Ishikawa (cell line): ENCODE results near the gene PDE2A.

Source experiments
- CEBPB ChIP-seq: IDR thresholded peaks from 2 replicates; pipeline ENCODE4 v1.6.1; 2012
- CREB1 ChIP-seq: IDR thresholded peaks from 2 replicates; pipeline ENCODE4 v1.6.1; 2012; ENCODE audit warnings: low read depth
- EGR1 ChIP-seq: IDR thresholded peaks from 2 replicates; pipeline ENCODE4 v1.6.1; 2012
- EP300 ChIP-seq: IDR thresholded peaks from 2 replicates; pipeline ENCODE4 v1.6.1; 2012; ENCODE audit warnings: borderline replicate concordance
- FOXM1 ChIP-seq: IDR thresholded peaks from 2 replicates; pipeline ENCODE4 v1.6.1; 2012; ENCODE audit warnings: low read depth, borderline replicate concordance
- MAX ChIP-seq: IDR thresholded peaks from 2 replicates; pipeline ENCODE4 v1.6.1; 2012
- NFIC ChIP-seq: IDR thresholded peaks from 2 replicates; pipeline ENCODE4 v1.6.1; 2012
- RAD21 ChIP-seq: IDR thresholded peaks from 2 replicates; pipeline ENCODE4 v1.6.1; 2012; ENCODE audit warnings: low read depth
- REST ChIP-seq: IDR thresholded peaks from 2 replicates; pipeline ENCODE4 v1.6.1; 2012; ENCODE audit warnings: low read depth, mild to moderate bottlenecking
- TAF1 ChIP-seq: IDR thresholded peaks from 2 replicates; pipeline ENCODE4 v1.6.1; 2012; ENCODE audit warnings: low read depth, mild to moderate bottlenecking
- TCF12 ChIP-seq: IDR thresholded peaks from 2 replicates; pipeline ENCODE4 v1.6.1; 2012; ENCODE audit warnings: low read depth
- TEAD4 ChIP-seq: IDR thresholded peaks from 2 replicates; pipeline ENCODE4 v1.6.1; 2012
- USF1 ChIP-seq: IDR thresholded peaks from 2 replicates; pipeline ENCODE4 v1.6.1; 2012
- YY1 ChIP-seq: IDR thresholded peaks from 2 replicates; pipeline ENCODE4 v1.6.1; 2012; ENCODE audit warnings: low read depth
- ZBTB7A ChIP-seq: IDR thresholded peaks from 2 replicates; pipeline ENCODE4 v1.6.1; 2012; ENCODE audit warnings: low read depth

Gene PDE2A

GRCh38 chr11:72588421-72589410 lies 85.5 kb downstream of the PDE2A start:
- TF ChIP-seq TAF1 (no peak), REST (no peak), ZBTB7A (no peak), CREB1 (no peak), TEAD4 (no peak)

- TF ChIP-seq NFIC (no peak), EP300 (no peak), CREB1 (no peak), TAF1 (no peak)
Measured at GRCh38 chr11:72587696-72588095, 86.5 kb downstream of the PDE2A start.

GRCh38 chr11:72586321-72587090 lies 87.7 kb downstream of the PDE2A start:
- TF ChIP-seq TCF12: no peak
- TF ChIP-seq TAF1: no peak
- TF ChIP-seq REST: no peak
- no peak for TF ChIP-seq EP300
- TF ChIP-seq RAD21: no peak
- TF ChIP-seq CEBPB: no peak
- TF ChIP-seq TEAD4: no peak
- TF ChIP-seq EGR1: no peak

- TF ChIP-seq USF1 (no peak), MAX (no peak), TAF1 (no peak), ZBTB7A (no peak), RAD21 (peak; percentile 83), EP300 (no peak)
Measured at GRCh38 chr11:72585762-72586311, 88.4 kb downstream of the PDE2A start.

- TF ChIP-seq MAX (no peak), EGR1 (no peak), TAF1 (no peak), REST (no peak), ZBTB7A (no peak), NFIC (no peak), USF1 (no peak), EP300 (no peak), CEBPB (no peak), TEAD4 (no peak), YY1 (no peak), FOXM1 (no peak), RAD21 (no peak), TCF12 (no peak)
Measured at GRCh38 chr11:72584939-72585597, 89.2 kb downstream of the PDE2A start.
